T-helper 2 cell treated with Interferon-gamma antibody and Interleukin-4, amounts not matched to agents 5 μg/mL and 100 μg/mL, for 36 hours (primary cell): ENCODE results near the gene SEL1L.
A peak's percentile ranks its signal among the peaks of the same experiment; 100 is the strongest.

Experiments used
- DNase-seq: peaks from one replicate; pipeline ENCODE4 v3.0.0; 2021; ENCODE audit warnings: low spot score
- H3K27ac Mint-ChIP-seq: one replicate; pipeline ENCODE4 v1.8.0; 2021; ENCODE audit warnings: mild to moderate bottlenecking, mixed read lengths
- H3K27me3 Mint-ChIP-seq: one replicate; pipeline ENCODE4 v1.8.0; 2021; ENCODE audit warnings: low read depth, mixed read lengths
- H3K36me3 Mint-ChIP-seq: one replicate; pipeline ENCODE4 v1.8.0; 2021; ENCODE audit warnings: low read depth, mixed read lengths
- H3K4me1 Mint-ChIP-seq: one replicate; pipeline ENCODE4 v1.8.0; 2021; ENCODE audit warnings: low read depth, mixed read lengths
- H3K4me3 Mint-ChIP-seq: one replicate; pipeline ENCODE4 v1.8.0; 2022; ENCODE audit warnings: mild to moderate bottlenecking, moderate library complexity, mixed read lengths
- H3K9me3 Mint-ChIP-seq: one replicate; pipeline ENCODE4 v1.8.0; 2021; ENCODE audit warnings: mixed read lengths

SEL1L gene

GRCh38 chr14:81533536-81534343 lies at the start of gene SEL1L:
SEL1L (minus strand) TSS chr14:81533853; CDS start chr14:81533744, 109 bp downstream.
- DNase-seq: peak; percentile 99
- Mint-ChIP-seq H3K4me3 (peak within 1 kb of the TSS; percentile 96), H3K36me3 (peaks cover 7% of the 10 kb centered on the region), H3K4me1 (peaks cover 37% of the 10 kb centered on the region), H3K27me3 (no peaks in the 10 kb centered on the region), H3K9me3 (peaks cover 10% of the 10 kb centered on the region), H3K27ac (peak within 1 kb of the TSS; percentile 88)

GRCh38 chr14:81582420-81582819 lies 48.8 kb upstream of the SEL1L start:
- Mint-ChIP-seq H3K4me1 (no peaks in the 10 kb centered on the region), H3K27ac (no peak overlapping the region), H3K36me3 (no peaks in the 10 kb centered on the region), H3K9me3 (peaks cover 13% of the 10 kb centered on the region), H3K27me3 (peaks cover 3% of the 10 kb centered on the region), H3K4me3 (no peak overlapping the region)
- no peak for DNase-seq

- no peaks in the 10 kb centered on the region for H3K4me1 Mint-ChIP-seq
- no peak for DNase-seq
Observed at GRCh38 chr14:81579115-81579514, 45.5 kb upstream of the SEL1L start.

GRCh38 chr14:81571437-81571836 lies 37.8 kb upstream of the SEL1L start:
- Mint-ChIP-seq H3K27ac (no peak overlapping the region), H3K36me3 (no peaks in the 10 kb centered on the region), H3K27me3 (peaks cover 4% of the 10 kb centered on the region), H3K4me1 (no peaks in the 10 kb centered on the region), H3K4me3 (no peak overlapping the region), H3K9me3 (no peaks in the 10 kb centered on the region)
- DNase-seq: no peak

More at GRCh38 chr14:81579115-81579514, 45.5 kb upstream of the SEL1L start:
- no peak overlapping the region for H3K27ac Mint-ChIP-seq
- H3K36me3 Mint-ChIP-seq: no peaks in the 10 kb centered on the region
- peaks cover 13% of the 10 kb centered on the region for H3K9me3 Mint-ChIP-seq
- peaks cover 2% of the 10 kb centered on the region for H3K27me3 Mint-ChIP-seq
- no peak overlapping the region for H3K4me3 Mint-ChIP-seq

- no peak overlapping the region for H3K4me3 Mint-ChIP-seq
- no peak overlapping the region for H3K27ac Mint-ChIP-seq
- no peaks in the 10 kb centered on the region for H3K27me3 Mint-ChIP-seq
- DNase-seq: no peak
- H3K4me1 Mint-ChIP-seq: no peaks in the 10 kb centered on the region
- H3K9me3 Mint-ChIP-seq: no peaks in the 10 kb centered on the region
- H3K36me3 Mint-ChIP-seq: no peaks in the 10 kb centered on the region
Observed at GRCh38 chr14:81567302-81567701, 33.6 kb upstream of the SEL1L start.

- no peaks in the 10 kb centered on the region for H3K27me3 Mint-ChIP-seq
- no peak overlapping the region for H3K4me3 Mint-ChIP-seq
- no peaks in the 10 kb centered on the region for H3K9me3 Mint-ChIP-seq
- H3K36me3 Mint-ChIP-seq: no peaks in the 10 kb centered on the region
- no peak overlapping the region for H3K27ac Mint-ChIP-seq
- H3K4me1 Mint-ChIP-seq: no peaks in the 10 kb centered on the region
- no peak for DNase-seq
Observed at GRCh38 chr14:81565441-81566290, 32.0 kb upstream of the SEL1L start.

- no peak for DNase-seq
- Mint-ChIP-seq H3K9me3 (no peaks in the 10 kb centered on the region), H3K27ac (no peak overlapping the region), H3K4me1 (no peaks in the 10 kb centered on the region), H3K4me3 (no peak overlapping the region), H3K36me3 (no peaks in the 10 kb centered on the region), H3K27me3 (no peaks in the 10 kb centered on the region)
Observed at GRCh38 chr14:81562818-81563217, 29.2 kb upstream of the SEL1L start.

- Mint-ChIP-seq H3K9me3 (no peaks in the 10 kb centered on the region), H3K36me3 (no peaks in the 10 kb centered on the region), H3K27ac (no peak overlapping the region), H3K27me3 (no peaks in the 10 kb centered on the region), H3K4me1 (no peaks in the 10 kb centered on the region), H3K4me3 (no peak overlapping the region)
- no peak for DNase-seq
Observed at GRCh38 chr14:81561084-81561775, 27.6 kb upstream of the SEL1L start.

- Mint-ChIP-seq H3K27ac (no peak overlapping the region), H3K4me1 (no peaks in the 10 kb centered on the region), H3K27me3 (no peaks in the 10 kb centered on the region), H3K36me3 (no peaks in the 10 kb centered on the region), H3K9me3 (no peaks in the 10 kb centered on the region), H3K4me3 (no peak overlapping the region)
- DNase-seq: no peak
Observed at GRCh38 chr14:81559385-81559784, 25.7 kb upstream of the SEL1L start.

GRCh38 chr14:81557146-81557545 lies 23.5 kb upstream of the SEL1L start:
- no peaks in the 10 kb centered on the region for H3K4me1 Mint-ChIP-seq
- DNase-seq: no peak
- H3K27ac Mint-ChIP-seq: no peak overlapping the region
- no peaks in the 10 kb centered on the region for H3K36me3 Mint-ChIP-seq
- no peaks in the 10 kb centered on the region for H3K27me3 Mint-ChIP-seq
- no peak overlapping the region for H3K4me3 Mint-ChIP-seq
- no peaks in the 10 kb centered on the region for H3K9me3 Mint-ChIP-seq

- Mint-ChIP-seq H3K36me3 (peaks cover 2% of the 10 kb centered on the region), H3K9me3 (no peaks in the 10 kb centered on the region)
Observed at GRCh38 chr14:81555684-81556083, 22.0 kb upstream of the SEL1L start.

GRCh38 chr14:81555051-81555450 lies 21.4 kb upstream of the SEL1L start:
- no peak overlapping the region for H3K27ac Mint-ChIP-seq
- H3K4me1 Mint-ChIP-seq: peaks cover 10% of the 10 kb centered on the region
- H3K36me3 Mint-ChIP-seq: peaks cover 2% of the 10 kb centered on the region
- DNase-seq: no peak
- H3K4me3 Mint-ChIP-seq: no peak overlapping the region
- no peaks in the 10 kb centered on the region for H3K27me3 Mint-ChIP-seq
- H3K9me3 Mint-ChIP-seq: no peaks in the 10 kb centered on the region

More at GRCh38 chr14:81555684-81556083, 22.0 kb upstream of the SEL1L start:
- H3K27me3 Mint-ChIP-seq: no peaks in the 10 kb centered on the region
- DNase-seq: no peak
- no peak overlapping the region for H3K27ac Mint-ChIP-seq
- peaks cover 4% of the 10 kb centered on the region for H3K4me1 Mint-ChIP-seq
- H3K4me3 Mint-ChIP-seq: no peak overlapping the region

GRCh38 chr14:81551471-81551870 lies 17.8 kb upstream of the SEL1L start:
- DNase-seq: no peak
- H3K36me3 Mint-ChIP-seq: peaks cover 5% of the 10 kb centered on the region
- H3K4me3 Mint-ChIP-seq: no peak overlapping the region
- no peak overlapping the region for H3K27ac Mint-ChIP-seq
- H3K9me3 Mint-ChIP-seq: peaks cover 13% of the 10 kb centered on the region
- H3K27me3 Mint-ChIP-seq: no peaks in the 10 kb centered on the region
- peaks cover 30% of the 10 kb centered on the region for H3K4me1 Mint-ChIP-seq
